T1000 (cell line): ENCODE measurements around the gene CLASP1.

ENCODE experiments used
- DNase-seq: peaks from one replicate; lab custom pipeline; 2025; ENCODE audit warnings: mixed read lengths; lab: John Stamatoyannopoulos, UW

The CLASP1 gene

DNA sequence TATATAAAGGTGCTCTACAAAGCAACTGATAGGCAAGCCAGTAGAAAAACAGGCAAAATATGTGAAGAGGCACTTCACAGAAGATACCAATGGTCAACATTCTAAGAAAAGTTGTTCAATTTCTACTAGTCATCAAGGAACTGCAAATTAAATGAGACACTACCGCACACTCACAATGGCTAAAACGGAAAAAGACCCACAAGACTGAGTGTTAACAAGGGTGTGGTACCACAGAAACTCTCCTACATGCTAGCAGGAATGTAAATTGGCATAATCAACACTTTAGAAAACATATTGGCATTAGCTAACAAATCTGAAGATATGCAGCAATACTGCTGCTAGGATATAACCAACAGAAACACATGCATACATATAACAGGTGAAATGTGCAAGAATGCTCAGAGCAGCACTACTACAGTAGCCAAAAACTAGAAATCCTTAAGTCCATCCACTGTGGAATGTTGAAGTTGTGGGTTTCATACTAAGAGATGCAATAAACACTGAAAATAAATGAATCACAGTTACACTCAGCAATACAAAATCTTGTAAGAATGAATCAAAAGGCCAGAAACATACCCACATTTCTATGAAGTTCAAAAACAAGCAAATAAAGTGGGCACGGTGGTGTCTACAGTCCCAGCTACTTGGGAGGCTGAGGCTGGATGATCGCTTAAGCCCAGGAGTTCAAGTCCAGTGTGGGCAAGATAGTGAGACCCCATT, 109.4 kb downstream of the CLASP1 start:
- DNase-seq, result no peak

DNA sequence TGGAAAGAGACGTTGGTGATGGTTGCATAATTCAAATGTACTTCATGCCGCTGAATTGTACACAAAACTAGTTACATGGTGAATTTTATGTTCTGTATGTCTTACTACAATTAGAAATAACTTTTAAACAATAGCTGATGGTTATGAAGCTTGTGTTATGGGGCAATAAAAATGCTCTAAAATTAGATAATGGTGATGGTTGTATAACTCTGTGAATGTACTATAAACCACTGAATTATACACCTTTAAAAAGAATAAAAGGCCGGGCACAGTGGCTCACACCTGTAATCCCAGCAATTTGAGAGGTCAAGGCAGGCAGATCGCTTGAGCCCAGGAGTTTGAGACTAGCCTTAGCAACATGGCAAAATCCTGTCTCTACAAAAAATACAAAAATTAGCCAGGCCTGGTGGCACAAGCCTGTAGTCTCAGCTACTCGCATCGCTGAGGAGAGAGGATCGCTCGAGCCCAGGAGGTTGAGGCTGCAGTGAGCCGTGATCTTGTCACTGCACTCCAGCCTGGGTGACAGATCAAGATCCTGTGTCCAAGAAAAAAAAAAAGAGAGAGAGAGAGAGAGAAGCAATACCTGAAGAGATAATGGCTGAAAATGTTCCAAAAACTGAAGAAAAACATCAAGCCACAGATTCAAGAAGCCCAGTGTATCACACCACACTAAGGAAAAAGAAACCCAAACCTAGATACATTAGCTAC, 112.3 kb downstream of the CLASP1 start:
- no peak for DNase-seq

DNA sequence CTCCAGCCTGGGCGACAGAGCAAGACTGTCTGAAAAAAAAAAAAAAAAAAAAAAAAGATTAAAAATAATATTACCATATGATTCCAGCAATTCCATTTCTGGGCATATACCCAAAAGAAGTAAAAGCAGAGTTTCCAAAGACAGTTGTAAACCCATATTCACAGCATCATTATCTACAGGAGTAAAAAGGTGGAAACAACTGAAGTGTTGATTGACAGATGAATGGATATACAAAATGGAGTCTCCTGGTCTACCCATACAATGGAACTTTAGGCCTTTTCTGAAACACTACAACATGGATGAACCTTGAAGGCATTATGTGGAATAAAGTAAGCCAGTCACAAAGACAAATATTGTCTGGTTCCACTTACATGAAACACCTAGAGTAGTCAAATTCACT, 112.9 kb downstream of the CLASP1 start:
- no peak for DNase-seq

GRCh38 chr2:121534007-121534406, 115.3 kb downstream of the CLASP1 start:
- no peak for DNase-seq

DNA sequence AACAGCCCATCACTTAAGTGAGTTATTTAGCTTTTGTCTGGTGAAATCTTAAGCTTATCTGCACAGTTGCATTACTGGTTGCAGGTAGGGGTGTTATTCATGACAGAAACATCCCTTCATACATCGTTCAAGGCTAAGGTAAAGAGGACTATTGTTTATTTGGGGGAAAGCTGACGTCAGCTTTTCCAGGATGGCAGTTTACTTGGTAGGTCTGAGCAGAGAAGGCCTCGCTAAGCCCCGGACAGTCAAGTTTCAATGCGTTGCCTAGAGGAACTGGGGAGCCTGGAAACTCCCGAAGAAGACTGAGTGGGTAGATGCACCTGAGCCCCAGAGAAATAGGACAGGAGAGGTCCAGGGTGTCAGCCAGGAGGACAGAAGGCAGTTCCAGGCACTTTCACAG, 116.4 kb downstream of the CLASP1 start:
- DNase-seq, result no peak

DNA sequence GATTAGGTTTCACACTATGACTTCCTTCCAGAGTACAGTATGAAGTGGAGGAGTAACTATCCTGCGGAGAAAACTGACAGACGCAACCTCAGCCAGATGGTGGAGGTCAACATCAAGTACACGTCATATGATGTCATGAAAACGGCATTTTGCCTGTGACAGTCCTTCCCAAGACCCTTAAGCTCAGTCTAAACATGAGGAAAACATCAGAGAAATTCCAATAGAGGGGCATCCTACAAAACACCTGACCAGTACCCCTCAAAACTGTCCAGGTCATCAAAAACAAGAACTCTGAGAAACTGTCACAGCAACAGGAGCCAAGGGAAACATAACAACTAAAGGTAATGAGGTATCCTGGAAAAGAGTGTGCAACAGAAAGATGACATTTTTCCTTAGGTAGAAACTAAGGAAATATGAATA, 116.9 kb downstream of the CLASP1 start:
- no peak for DNase-seq

DNA sequence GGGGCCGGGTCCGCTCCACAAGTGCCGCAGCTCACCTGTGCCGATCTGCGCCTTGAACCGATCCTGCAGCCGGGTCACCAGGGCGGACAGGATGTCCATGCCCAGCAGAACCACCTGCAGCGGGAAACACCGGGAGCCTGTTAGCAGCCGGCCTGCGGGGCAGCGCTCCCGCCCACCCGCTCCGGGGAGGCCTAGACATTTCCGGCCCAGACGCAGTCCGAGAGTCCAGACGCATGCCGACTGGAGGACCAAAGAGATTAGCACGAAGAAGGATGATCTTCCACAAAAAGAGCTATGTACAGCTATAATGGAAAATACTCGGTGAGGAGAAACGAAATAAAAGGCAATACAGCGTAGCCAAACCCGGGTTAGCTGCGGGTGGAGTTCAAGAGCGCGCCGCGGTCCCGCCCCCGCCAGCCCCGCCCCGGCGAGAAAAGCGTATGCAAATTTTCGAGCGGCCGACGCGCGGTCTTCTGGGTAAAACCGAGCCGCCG, 119.0 kb downstream of the CLASP1 start:
- peak; percentile 73 for DNase-seq

DNA sequence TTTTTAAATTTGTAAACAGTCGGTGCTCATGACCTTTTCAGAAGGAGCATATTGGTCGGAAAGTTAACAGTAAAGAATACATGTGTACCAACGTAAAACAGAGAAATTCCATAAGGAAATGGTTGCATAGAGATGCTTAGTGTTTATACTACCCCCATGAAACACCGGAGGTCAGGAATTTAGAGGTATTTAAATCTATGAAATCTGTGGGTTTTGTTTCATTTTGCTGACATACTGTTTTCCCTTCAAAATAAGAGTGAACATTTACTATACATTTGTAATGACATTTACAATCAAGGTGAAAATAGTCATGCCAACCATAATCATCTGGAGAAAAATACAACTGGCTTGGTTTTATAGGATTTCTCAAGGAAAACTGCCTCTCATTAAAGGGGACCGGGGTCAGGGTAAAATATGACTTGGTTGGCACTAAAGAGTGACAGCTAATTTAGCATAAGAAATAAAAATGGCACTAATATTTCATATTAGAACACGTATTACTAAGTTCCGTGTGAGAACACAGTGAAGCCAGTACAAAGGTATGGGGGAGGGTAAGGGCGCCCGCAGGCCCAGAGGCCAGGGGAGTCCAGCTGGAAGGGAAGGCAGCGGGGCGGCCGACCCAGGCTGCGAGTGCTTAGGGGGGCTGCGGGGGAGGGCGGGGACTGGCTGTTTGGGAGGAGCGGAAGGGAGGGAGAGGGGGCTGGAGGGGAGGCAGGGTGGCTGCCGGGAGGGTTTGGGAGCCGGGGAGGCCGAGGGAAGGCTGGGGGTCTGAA, 119.6 kb downstream of the CLASP1 start:
- peak; percentile 40 for DNase-seq

DNA sequence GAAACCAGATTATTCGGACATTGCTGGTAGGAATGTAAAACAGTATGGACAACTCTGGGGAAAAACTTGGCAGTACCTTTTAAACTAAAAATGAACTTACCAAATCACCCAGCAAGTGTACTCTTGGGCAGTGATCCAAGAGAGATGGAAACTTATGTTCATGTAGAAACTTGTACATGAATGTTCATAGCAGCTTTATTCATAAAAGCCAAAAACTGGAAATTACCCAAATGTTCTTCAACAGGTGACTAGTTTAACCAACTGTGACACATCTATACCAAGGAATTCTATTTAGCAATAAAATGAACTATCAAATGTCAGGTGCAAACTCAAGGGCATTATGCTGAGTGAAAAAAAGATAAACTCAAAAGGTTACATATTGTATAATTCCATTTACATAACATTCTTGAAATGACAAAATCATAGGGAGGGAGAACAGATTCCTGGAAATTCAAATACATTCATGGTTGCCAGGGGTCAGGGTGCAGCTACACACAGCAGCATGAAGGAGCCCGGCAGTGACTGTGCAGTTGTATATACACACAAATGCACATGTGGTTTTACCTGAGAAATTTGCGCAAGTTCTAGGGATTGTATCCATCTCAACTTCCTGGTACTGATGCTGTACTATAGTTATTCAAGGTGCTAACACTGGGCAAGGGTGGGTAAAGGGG, 122.1 kb downstream of the CLASP1 start:
- DNase-seq, result no peak

DNA sequence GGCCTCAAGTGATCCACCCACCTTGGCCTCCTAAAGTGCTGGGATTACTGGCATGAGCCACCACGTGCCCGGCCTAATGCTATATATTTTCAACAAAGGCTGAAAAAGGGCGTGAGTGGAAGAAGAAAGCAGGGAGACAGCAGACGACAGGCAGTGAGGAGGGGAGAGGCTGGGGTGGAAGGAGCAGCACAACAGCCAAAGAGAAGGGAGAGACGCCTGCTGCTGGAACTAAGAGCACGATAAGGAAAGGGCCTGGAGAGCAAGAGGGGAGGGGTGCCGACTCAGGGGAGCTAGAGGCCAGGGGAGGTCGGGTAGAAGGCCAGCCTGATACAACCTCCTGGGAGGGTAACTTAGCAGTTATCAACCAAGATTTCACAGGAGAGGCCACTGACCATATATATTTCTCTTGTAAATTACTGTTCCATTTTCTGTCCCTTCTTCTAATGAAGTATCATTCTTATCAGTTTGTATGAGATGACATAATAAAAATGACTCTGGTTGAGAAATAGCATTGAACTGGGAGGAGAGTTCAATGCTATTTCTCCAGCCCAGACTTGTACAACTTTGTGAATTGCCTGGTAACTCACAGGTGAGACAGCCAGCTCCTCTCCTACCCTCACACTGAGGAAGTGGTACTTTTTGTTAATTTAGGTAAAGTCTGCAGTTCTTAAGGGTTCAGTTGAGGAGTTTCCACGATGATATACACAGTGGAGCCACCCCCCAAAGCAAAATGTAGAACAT, 124.4 kb downstream of the CLASP1 start:
- no peak for DNase-seq

DNA sequence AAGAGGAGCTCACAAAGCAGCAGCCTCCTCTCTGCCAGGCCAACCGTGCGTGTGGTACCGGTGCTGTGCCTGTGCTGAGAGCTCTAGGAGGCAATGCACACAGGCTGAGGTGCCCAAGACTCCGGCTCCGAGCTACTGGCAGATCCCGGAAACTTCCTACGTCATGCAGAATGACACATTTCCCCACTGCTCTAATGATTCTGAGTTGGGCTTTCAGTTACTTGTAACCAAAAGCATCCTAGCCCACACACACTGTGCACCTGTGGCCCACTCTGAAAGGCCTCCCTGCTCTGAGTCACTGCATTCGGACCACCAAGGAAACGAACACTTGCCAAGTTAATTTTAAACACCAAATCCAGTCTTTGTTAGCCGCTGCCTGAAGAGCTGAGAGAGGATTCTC, 127.9 kb downstream of the CLASP1 start:
- DNase-seq, result no peak

DNA sequence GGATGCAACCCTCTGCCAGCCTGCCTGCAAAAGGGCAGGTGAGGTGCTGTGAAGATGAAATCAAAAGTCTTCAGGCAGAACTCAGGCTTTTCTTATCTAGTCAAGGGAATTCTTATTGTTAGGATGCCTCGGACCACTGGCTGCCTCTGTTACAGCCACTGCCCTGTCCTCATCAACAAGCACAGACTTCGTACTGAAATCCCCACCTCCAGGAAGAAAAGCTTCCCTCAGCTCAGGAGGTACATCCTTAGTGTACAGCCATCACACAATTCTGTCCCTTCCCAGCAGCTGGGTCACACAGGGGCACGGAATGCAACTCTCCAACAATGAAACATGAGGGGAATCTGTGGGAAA, 128.6 kb downstream of the CLASP1 start:
- DNase-seq, result no peak

DNA sequence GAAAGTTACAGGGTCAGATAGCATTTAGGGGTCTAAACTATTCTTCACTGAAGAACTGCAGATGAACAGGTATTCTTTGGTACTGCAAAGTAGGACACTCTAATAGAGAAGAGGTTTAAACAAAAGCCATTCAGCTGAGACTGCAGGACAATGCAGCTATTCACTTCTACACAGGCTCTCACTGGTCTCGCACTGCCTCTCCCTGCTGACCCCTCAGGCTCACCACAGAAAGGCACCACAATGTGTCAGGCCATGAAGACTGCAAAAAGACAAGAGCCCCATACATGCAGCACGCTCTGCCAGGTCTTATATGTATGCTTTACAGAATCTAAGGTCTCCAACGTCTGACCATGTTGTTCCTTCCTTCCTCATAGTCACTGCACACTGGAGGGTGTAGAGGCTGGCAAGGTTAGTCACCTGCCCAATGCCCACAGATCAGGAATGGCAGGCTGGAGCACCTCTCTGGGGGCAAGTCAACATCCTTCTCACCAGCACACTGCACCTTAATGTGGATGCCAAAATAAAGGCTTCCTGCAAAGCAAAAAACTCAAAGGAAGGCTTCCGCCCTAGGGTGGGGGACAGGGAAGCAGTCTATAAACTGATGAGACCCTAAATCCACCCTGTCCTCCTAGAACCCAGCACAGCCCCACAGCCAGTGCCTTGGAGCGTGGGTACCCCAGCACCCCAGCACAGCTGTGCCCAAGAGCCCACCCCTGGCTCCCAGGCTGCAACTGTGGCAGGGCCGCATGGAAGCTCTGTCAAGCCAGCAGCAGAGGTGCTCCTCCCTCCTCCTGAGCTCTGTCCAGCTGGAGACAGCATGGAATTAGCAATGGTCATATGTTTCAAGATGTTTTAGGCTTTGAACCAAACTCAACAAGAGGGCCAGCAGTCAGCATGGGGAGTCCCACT, 129.3 kb downstream of the CLASP1 start:
- no peak for DNase-seq

DNA sequence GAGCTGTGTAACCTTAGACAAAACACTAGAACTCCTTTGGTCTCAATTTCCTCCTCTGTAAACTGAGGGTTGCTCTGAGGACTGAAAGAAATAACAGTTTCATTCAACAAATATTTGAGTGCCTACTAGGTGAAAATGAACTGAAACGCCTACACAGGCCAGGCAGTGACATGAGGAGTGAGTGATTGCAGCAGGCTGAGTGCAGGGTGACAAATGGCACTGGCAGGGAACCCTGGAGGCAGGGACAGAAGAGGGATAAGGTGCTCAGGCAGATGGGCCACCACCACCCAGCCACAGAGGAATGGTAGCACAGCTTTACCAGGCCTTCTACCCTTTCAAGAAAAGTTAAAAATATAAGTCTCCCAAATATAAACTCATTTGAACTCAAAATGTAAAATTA, 130.1 kb downstream of the CLASP1 start:
- no peak for DNase-seq

- no peak for DNase-seq
These were observed 135.5 kb downstream of the CLASP1 start for GRCh38 chr2:121513597-121514333.

GRCh38 chr2:121510857-121511256, 138.4 kb downstream of the CLASP1 start:
- no peak for DNase-seq

DNA sequence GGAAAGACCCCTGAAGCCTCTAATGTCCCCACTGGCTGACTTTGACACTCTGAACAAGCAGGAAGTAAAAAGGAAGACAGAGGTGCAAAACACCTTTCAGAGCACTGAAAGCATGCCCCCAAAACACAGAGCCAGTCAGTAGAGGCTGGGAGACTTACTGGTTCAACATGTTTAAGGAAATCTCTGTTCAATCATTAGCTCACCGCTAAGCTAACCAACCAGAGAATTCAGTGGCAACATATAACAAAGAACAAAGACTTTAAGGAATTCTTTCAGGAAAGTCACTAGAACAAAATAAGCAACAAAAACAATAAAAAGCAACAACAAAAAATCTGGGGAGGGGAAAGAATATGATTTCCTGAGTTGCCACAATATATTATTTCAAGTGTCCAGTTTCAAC, 142.6 kb downstream of the CLASP1 start:
- DNase-seq, result no peak

GRCh38 chr2:121505986-121506586, 143.2 kb downstream of the CLASP1 start:
- DNase-seq, result no peak

DNA sequence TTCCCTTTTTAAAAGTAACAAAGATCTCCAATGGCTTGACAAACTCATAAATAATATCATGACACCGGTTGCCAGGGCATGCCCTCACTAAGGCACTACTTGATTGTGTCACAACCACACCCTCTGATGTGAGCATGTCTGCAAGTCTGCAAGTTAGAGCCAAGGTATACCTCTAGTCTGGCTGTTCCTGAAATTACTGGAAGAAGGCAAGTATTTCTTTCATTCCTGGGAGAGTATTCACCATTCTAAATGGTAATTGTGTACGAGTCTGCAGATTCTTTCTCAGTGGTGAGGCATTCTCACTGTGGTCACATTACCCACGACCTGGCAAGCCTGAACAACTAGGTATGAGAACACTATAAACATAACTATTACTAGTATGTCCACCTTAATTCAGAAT, 144.3 kb downstream of the CLASP1 start:
- peak; percentile 13 for DNase-seq
